ENCODE measurements around the gene SPSB1. TPM values are rescaled to one million over a fixed set of nuclear protein-coding genes. Genes with fewer than 3 reads are reported as not detected.

Gene SPSB1
- total RNA-seq, 2 donors from 2014 or later = 29.0 to 57.1 TPM

- Histone ChIP-seq H3K27me3 (replicated peaks; ENCODE audit: insufficient read depth) (no peaks in the 10 kb centered on the region), H3K9me3 (no peaks in the 10 kb centered on the region), H3K4me1 (replicated peaks) (no peaks in the 10 kb centered on the region), H3K4me3 (no peak overlapping the region), H3K36me3 (no peaks in the 10 kb centered on the region), H3K27ac (no peak overlapping the region)
- no peak for DNase-seq (ENCODE audit: low spot score)
- intact Hi-C loops (cut with DNase I) = no loop called here
- TF ChIP-seq CTCF (IDR thresholded peaks at IDR 0.05) (no peak), POLR2AphosphoS5 (IDR thresholded peaks at IDR 0.05) (no peak), POLR2A (IDR thresholded peaks at IDR 0.05) (no peak)
- 67% methylated on average over 20 of the region's 20 CpGs for WGBS
These were observed 22.9 kb downstream of the SPSB1 start for GRCh38 chr1:9315411-9316079.

DNA sequence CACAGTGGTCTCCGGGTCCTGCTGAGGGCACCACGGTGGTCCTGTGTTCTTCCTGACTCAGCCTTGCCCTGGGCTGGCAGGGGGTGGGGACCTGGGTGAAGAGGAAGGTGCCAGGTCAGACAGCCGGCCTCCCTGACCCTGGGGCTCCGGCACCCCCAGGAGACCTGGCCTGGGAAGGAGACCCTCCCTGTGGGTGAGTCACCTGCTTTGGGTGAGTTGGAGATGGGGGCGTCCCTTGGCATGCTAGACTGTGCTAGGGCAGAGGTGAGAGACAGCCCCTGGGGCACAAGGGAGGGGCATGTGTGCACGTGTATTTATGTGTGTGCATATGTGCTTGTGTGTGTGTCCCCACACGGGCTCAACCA is 23.4 kb downstream of the SPSB1 start:
- DNase-seq (ENCODE audit: low spot score) = no peak
- intact Hi-C loops (cut with DNase I) = no loop called here
- H3K4me1 ChIP-seq (replicated peaks) = no peaks in the 10 kb centered on the region
- H3K36me3 ChIP-seq = no peaks in the 10 kb centered on the region
- TF ChIP-seq CTCF (IDR thresholded peaks at IDR 0.05) (no peak), POLR2AphosphoS5 (IDR thresholded peaks at IDR 0.05) (no peak), POLR2A (IDR thresholded peaks at IDR 0.05) (no peak)
- no peak overlapping the region for H3K27ac ChIP-seq
- no peaks in the 10 kb centered on the region for H3K9me3 ChIP-seq
- WGBS = 64% methylated on average over 7 of the region's 7 CpGs
- no peaks in the 10 kb centered on the region for H3K27me3 ChIP-seq (replicated peaks; ENCODE audit: insufficient read depth)
- H3K4me3 ChIP-seq = no peak overlapping the region

GRCh38 chr1:9316512-9316911 is 23.8 kb downstream of the SPSB1 start:
- no peaks in the 10 kb centered on the region for H3K36me3 ChIP-seq
- no peak overlapping the region for H3K27ac ChIP-seq
- intact Hi-C loops (cut with DNase I) = no loop called here
- no peak overlapping the region for H3K4me3 ChIP-seq
- TF ChIP-seq CTCF (IDR thresholded peaks at IDR 0.05) = no peak
- TF ChIP-seq POLR2A (IDR thresholded peaks at IDR 0.05) = no peak
- no peak for TF ChIP-seq POLR2AphosphoS5 (IDR thresholded peaks at IDR 0.05)
- H3K4me1 ChIP-seq (replicated peaks) = no peaks in the 10 kb centered on the region
- DNase-seq (ENCODE audit: low spot score) = no peak
- 95% methylated on average over 24 of the region's 24 CpGs for WGBS
- no peaks in the 10 kb centered on the region for H3K27me3 ChIP-seq (replicated peaks; ENCODE audit: insufficient read depth)
- H3K9me3 ChIP-seq = no peaks in the 10 kb centered on the region

GRCh38 chr1:9317072-9317471 is 24.4 kb downstream of the SPSB1 start:
- H3K27ac ChIP-seq = no peak overlapping the region
- H3K9me3 ChIP-seq = no peaks in the 10 kb centered on the region
- no peaks in the 10 kb centered on the region for H3K4me1 ChIP-seq (replicated peaks)
- H3K27me3 ChIP-seq (replicated peaks; ENCODE audit: insufficient read depth) = no peaks in the 10 kb centered on the region
- H3K4me3 ChIP-seq = no peak overlapping the region
- intact Hi-C loops (cut with DNase I) = no loop called here
- 91% methylated on average over 7 of the region's 7 CpGs for WGBS
- no peak for DNase-seq (ENCODE audit: low spot score)
- no peaks in the 10 kb centered on the region for H3K36me3 ChIP-seq
- TF ChIP-seq CTCF (IDR thresholded peaks at IDR 0.05) (no peak), POLR2AphosphoS5 (IDR thresholded peaks at IDR 0.05) (no peak), POLR2A (IDR thresholded peaks at IDR 0.05) (no peak)

All from prostate gland (tissue), 2 donors.